H1 (cell line): ENCODE measurements around the gene NID1. TPM values are rescaled to one million over a fixed set of nuclear protein-coding genes. Genes with fewer than 3 reads are reported as not detected.

Source experiments
- CTCF ChIA-PET: fragments of 300-600 bp; sonication (Branson Sonifier 250); formaldehyde crosslinking; loops from one replicate; lab custom pipeline; 2021; ENCODE audit not compliant: partially characterized antibody; lab: Charles Lee
- POLR2A ChIA-PET: fragments of 300-600 bp; sonication (Branson Sonifier 250); formaldehyde crosslinking; loops from one replicate; lab custom pipeline; 2021; ENCODE audit warnings: inconsistent platforms; ENCODE audit not compliant: partially characterized antibody; lab: Charles Lee
- DNase-seq, 2 experiments: peaks; one replicate each; pipeline versions ENCODE4 v3.0.0 to v3.0.0-alpha.2; 2010 to 2022; ENCODE audit warnings: low spot score in 2 of 2, low read depth in 1 of 2, mixed read lengths in 1 of 2
- FAIRE-seq: peaks from 2 replicates; lab custom pipeline; 2011; peaks lifted over from hg19 to GRCh38; lab: Jason Lieb, UNC
- H2AFZ ChIP-seq: 2 replicates; pipeline ENCODE4 v1.8.1; 2012; ENCODE audit warnings: low read length, inconsistent platforms
- H2AK5ac ChIP-seq: 2 replicates; pipeline ENCODE4 v1.6.1; 2013; ENCODE audit warnings: low read depth, low read length
- H2BK120ac ChIP-seq: replicated peaks from 2 replicates; pipeline ENCODE3; 2013; ENCODE audit warnings: low read depth, low read length, inconsistent platforms
- H2BK12ac ChIP-seq: 2 replicates; pipeline ENCODE4 v1.6.1; 2013; ENCODE audit warnings: low read depth, low read length
- H2BK15ac ChIP-seq: 2 replicates; pipeline ENCODE4 v1.6.1; 2013; ENCODE audit warnings: low read length
- H2BK20ac ChIP-seq: 2 replicates; pipeline ENCODE4 v1.6.1; 2013; ENCODE audit warnings: low read length
- H2BK5ac ChIP-seq: 2 replicates; pipeline ENCODE4 v1.6.1; 2013; ENCODE audit warnings: low read depth, low read length
- H3K14ac ChIP-seq: 2 replicates; pipeline ENCODE4 v1.6.1; 2013; ENCODE audit warnings: inconsistent platforms; ENCODE audit not compliant: insufficient read length
- H3K18ac ChIP-seq: 2 replicates; pipeline ENCODE4 v1.6.1; 2013; ENCODE audit warnings: low read length; ENCODE audit errors: extremely low read depth
- H3K23ac ChIP-seq: 2 replicates; pipeline ENCODE4 v1.6.1; 2013; ENCODE audit warnings: inconsistent platforms; ENCODE audit not compliant: insufficient read length
- H3K23me2 ChIP-seq: 2 replicates; pipeline ENCODE4 v1.6.1; 2013; ENCODE audit warnings: low read depth, low read length
- H3K27ac ChIP-seq: 2 replicates; pipeline ENCODE4 v1.6.1; 2011; ENCODE audit warnings: low read depth, low read length, inconsistent platforms
- H3K27me3 ChIP-seq, 4 experiments: replicated peaks in 1 of 4; 1 replicate in 1 of 4; 2 replicates in 3 of 4; pipeline versions ENCODE4 v1.6.1 to v1.8.1; 2011 to 2013; ENCODE audit warnings: low read length in 3 of 4, mild to moderate bottlenecking in 3 of 4, inconsistent platforms in 2 of 4, mixed read lengths in 2 of 4, moderate library complexity in 1 of 4; ENCODE audit not compliant: control insufficient read depth in 3 of 4, insufficient read depth in 3 of 4; ENCODE audit errors: extremely low read depth in 1 of 4
- H3K36me3 ChIP-seq, 4 experiments: 2 replicates each; pipeline versions ENCODE4 v1.6.1 to v1.8.1; 2011 to 2013; ENCODE audit warnings: mild to moderate bottlenecking in 4 of 4, low read length in 3 of 4, moderate library complexity in 2 of 4, control low read depth in 1 of 4, inconsistent platforms in 1 of 4; ENCODE audit not compliant: insufficient read depth in 4 of 4, control insufficient read depth in 2 of 4
- H3K4ac ChIP-seq: replicated peaks from 2 replicates; pipeline ENCODE3; 2013; ENCODE audit warnings: low read length, low read depth, mixed read lengths, inconsistent platforms; ENCODE audit not compliant: insufficient read length
- H3K4me1 ChIP-seq, 4 experiments: replicated peaks in 1 of 4; 1 replicate in 1 of 4; 2 replicates in 3 of 4; pipeline versions ENCODE4 v1.6.1 to v1.8.1; 2011 to 2013; ENCODE audit warnings: low read length in 3 of 4, inconsistent platforms in 2 of 4, mixed read lengths in 1 of 4; ENCODE audit not compliant: insufficient read depth in 4 of 4, control insufficient read depth in 3 of 4
- H3K4me2 ChIP-seq, 2 experiments: 2 replicates each; pipeline versions ENCODE4 v1.6.1 to v1.8.1; 2011 to 2013; ENCODE audit warnings: low read depth in 2 of 2, low read length in 2 of 2, control low read depth in 1 of 2, inconsistent platforms in 1 of 2, mild to moderate bottlenecking in 1 of 2; ENCODE audit not compliant: insufficient read depth in 1 of 2
- H3K4me3 ChIP-seq, 4 experiments: fragments of 200-600, 300-600 bp in 1 of 4; sonication (generic), shearing (Covaris generic), sonication (Bioruptor Twin) in 1 of 4; 2 replicates each; pipeline versions ENCODE4 v1.5.1 to v1.8.1; 2011 to 2016; ENCODE audit warnings: low read length in 4 of 4, low read depth in 3 of 4, control low read depth in 2 of 4, inconsistent platforms in 2 of 4, mild to moderate bottlenecking in 2 of 4, mixed read lengths in 1 of 4, moderate library complexity in 1 of 4; ENCODE audit not compliant: insufficient read depth in 2 of 4; ENCODE audit errors: extremely low read depth in 1 of 4
- H3K56ac ChIP-seq: replicated peaks from 2 replicates; pipeline ENCODE3; 2013; ENCODE audit warnings: low read depth, mild to moderate bottlenecking, mixed read lengths, low read length, inconsistent platforms; ENCODE audit not compliant: insufficient read length
- H3K79me1 ChIP-seq: 2 replicates; pipeline ENCODE4 v1.6.1; 2013; ENCODE audit warnings: low read depth, low read length, control low read depth
- H3K79me2 ChIP-seq, 2 experiments: 2 replicates each; pipeline versions ENCODE4 v1.6.1 to v1.8.1; 2012 to 2013; ENCODE audit warnings: low read length in 2 of 2, mild to moderate bottlenecking in 2 of 2, inconsistent platforms in 1 of 2; ENCODE audit not compliant: insufficient read depth in 2 of 2, control insufficient read depth in 1 of 2
- H3K9ac ChIP-seq, 4 experiments: replicated peaks in 1 of 4; 1 replicate in 1 of 4; 2 replicates in 3 of 4; pipeline versions ENCODE4 v1.6.1 to v1.8.1; 2011 to 2013; ENCODE audit warnings: low read depth in 3 of 4, low read length in 3 of 4, control low read depth in 2 of 4, mild to moderate bottlenecking in 2 of 4, moderate library complexity in 2 of 4, inconsistent platforms in 1 of 4; ENCODE audit errors: extremely low read depth in 1 of 4
- H3K9me3 ChIP-seq, 2 experiments: 2 replicates each; pipeline versions ENCODE4 v1.6.1 to v1.8.1; 2012 to 2013; ENCODE audit warnings: mild to moderate bottlenecking in 2 of 2, moderate library complexity in 2 of 2, control low read depth in 1 of 2, inconsistent platforms in 1 of 2, low read depth in 1 of 2, low read length in 1 of 2, mixed read lengths in 1 of 2; ENCODE audit not compliant: insufficient read depth in 2 of 2
- H4K20me1 ChIP-seq, 2 experiments: replicated peaks in 1 of 2; 2 replicates each; pipeline versions ENCODE3 to v1.8.1; 2011 to 2013; ENCODE audit warnings: inconsistent platforms in 2 of 2, low read length in 2 of 2, mild to moderate bottlenecking in 1 of 2; ENCODE audit not compliant: insufficient read depth in 2 of 2, control insufficient read depth in 1 of 2
- H4K5ac ChIP-seq: 2 replicates; pipeline ENCODE4 v1.6.1; 2013; ENCODE audit warnings: low read length, low read depth, mixed read lengths, inconsistent platforms; ENCODE audit not compliant: insufficient read length
- H4K8ac ChIP-seq: 2 replicates; pipeline ENCODE4 v1.8.0; 2013; ENCODE audit warnings: mild to moderate bottlenecking, moderate library complexity, low read length, inconsistent platforms; ENCODE audit not compliant: insufficient read depth; ENCODE audit errors: extremely low read depth
- H4K91ac ChIP-seq: replicated peaks from 2 replicates; pipeline ENCODE3; 2013; ENCODE audit warnings: low read length, mixed read lengths, inconsistent platforms; ENCODE audit not compliant: insufficient read length
- BACH1 ChIP-seq: IDR thresholded peaks from 2 replicates; pipeline ENCODE4 v1.6.1; 2012; ENCODE audit warnings: low read length, improper control_type of control experiment
- E2F6 ChIP-seq: IDR thresholded peaks from 2 replicates; pipeline ENCODE4 v1.6.1; 2012; ENCODE audit warnings: inconsistent platforms
- EZH2 ChIP-seq: fragments of 200-600 bp; sonication (generic); IDR thresholded peaks from 2 replicates; pipeline ENCODE4 v1.7.1; 2012; ENCODE audit warnings: low read depth, mild to moderate bottlenecking, moderate library complexity, low read length, inconsistent platforms; ENCODE audit not compliant: severe bottlenecking
- GABPA ChIP-seq: IDR thresholded peaks from 2 replicates; pipeline ENCODE4 v1.6.1; 2011; ENCODE audit warnings: mild to moderate bottlenecking, low read length, moderate library complexity, borderline replicate concordance; ENCODE audit not compliant: insufficient read depth
- HDAC6 ChIP-seq: IDR thresholded peaks from one replicate; pipeline ENCODE4 v1.7.1; 2012; ENCODE audit warnings: low read depth, mild to moderate bottlenecking, inconsistent platforms, low read length, moderate library complexity
- KDM5A ChIP-seq: fragments of 200-600 bp; IDR thresholded peaks from 2 replicates; pipeline ENCODE4 v1.7.1; 2012; ENCODE audit warnings: mild to moderate bottlenecking, low read length, inconsistent platforms, mixed read lengths
- RNF2 ChIP-seq: fragments of 200-900, 300-1000 bp; sonication (generic); IDR thresholded peaks from 2 replicates; pipeline ENCODE4 v1.7.1; 2016; ENCODE audit warnings: borderline replicate concordance, low read depth, mild to moderate bottlenecking, antibody characterized with exemption, low read length; ENCODE audit not compliant: poor library complexity, severe bottlenecking; ENCODE audit errors: missing control alignments
- SAP30 ChIP-seq: fragments of 300-600 bp; sonication (generic); IDR thresholded peaks from 2 replicates; pipeline ENCODE4 v1.7.1; 2012; ENCODE audit warnings: low read length, moderate library complexity, mild to moderate bottlenecking, inconsistent platforms; ENCODE audit not compliant: insufficient read depth, insufficient replicate concordance
- SUZ12 ChIP-seq: fragments of 200-600 bp; sonication (generic); IDR thresholded peaks from 2 replicates; pipeline ENCODE4 v1.6.1; 2012; ENCODE audit warnings: mild to moderate bottlenecking, inconsistent platforms, low read length, moderate library complexity, mixed read lengths
- WGBS, 2 experiments: shearing (Covaris generic) in 1 of 2; methylation state at CpG; one replicate each; pipeline versions ENCODE4 v1.1.6 to v1.1.7; 2013 to 2015; ENCODE audit warnings: low lambda C conversion rate in 2 of 2, mixed read lengths in 2 of 2, inconsistent platforms in 1 of 2, low coverage in 1 of 2, missing lambda C conversion rate in 1 of 2; ENCODE audit not compliant: insufficient replicate concordance in 2 of 2, insufficient coverage in 1 of 2, insufficient read length in 1 of 2; ENCODE audit errors: extremely low coverage in 1 of 2, missing lambda C conversion rate in 1 of 2; 5-methylcytosine and 5-hydroxymethylcytosine counted together
- polyA plus RNA-seq, 7 experiments: library from polyadenylated mRNA; depleted of rRNA in 3 of 7; stranded (reverse) in 5 of 7; unstranded in 2 of 7; fragments of >200 nt in 5 of 7; fragments of 200-250 nt in 2 of 7; gene quantifications; 1 replicate in 5 of 7; 2 replicates in 1 of 7; 4 replicates in 1 of 7; pipeline versions ENCODE4 v1.2.1 to v1.2.3, GENCODE V29; 2011 to 2013; ENCODE audit warnings: missing spikeins in 2 of 7, mixed read lengths in 2 of 7
- total RNA-seq: library from RNA; stranded (reverse); fragmentation: NEBNext Ultra II Directional; extraction: Animal tissue kit (Norgen Biotek cat#: 25700); gene quantifications from 2 replicates; pipeline ENCODE4 v1.2.1, GENCODE V29; 2021

Gene NID1
- total and polyA plus RNA-seq, 2 of the 8 experiments (the other 6 are each of a cell fraction or from before 2014, with no cell fraction given), result 20.9 to 25.4 TPM

- Histone ChIP-seq H2BK20ac (no peak overlapping the region), H3K9ac (peak overlapping the region in 3 of 4 experiments; percentile 48 to 57 (median 53); a peak in 5 of 7 replicates), H2AK5ac (no peak overlapping the region), H3K9me3 (no peaks in the 10 kb centered on the region), H4K5ac (no peak overlapping the region), H3K23ac (no peak overlapping the region), H3K14ac (no peak overlapping the region), H3K27me3 (peaks cover 5 to 33% (median 24%) of the 10 kb centered on the region in 4 experiments; a peak in 6 of 7 replicates), H3K56ac (no peak overlapping the region), H3K79me2 (no peaks in the 10 kb centered on the region), H3K36me3 (no peaks in the 10 kb centered on the region), H3K23me2 (peaks cover 11% of the 10 kb centered on the region; the same call in 1 of the 2 replicates), H4K20me1 (no peaks in the 10 kb centered on the region), H3K27ac (no peak overlapping the region), H2BK12ac (no peak overlapping the region), H2AFZ (peak overlapping the region; percentile 0; the same call in 1 of the 2 replicates), H2BK5ac (no peak overlapping the region), H2BK120ac (no peak overlapping the region), H4K91ac (peak overlapping the region; percentile 57), H3K79me1 (no peaks in the 10 kb centered on the region), H3K4me1 (peaks cover 3 to 11% (median 4%) of the 10 kb centered on the region in 4 experiments; a peak in 5 of 7 replicates), H3K4ac (no peak overlapping the region), H4K8ac (peak overlapping the region; percentile 29; the same call in 1 of the 2 replicates), H3K4me3 (peak overlapping the region; percentile 53 to 76 (median 62)), H3K18ac (peak overlapping the region; percentile 71; the same call in 1 of the 2 replicates), H3K4me2 (peak overlapping the region; percentile 88 to 99), H2BK15ac (no peak overlapping the region)
- FAIRE-seq, result no peak
- ChIA-PET CTCF (interaction anchor here (1.0 kb wide), 1 partner anchor 11 kb away, joined by 3 read pairs; no protein-coding TSS in a partner anchor), POLR2A (interaction anchor here (0.6 to 2.2 kb wide), 5 partner anchors 9 to 331 kb away, joined by 3 to 9 read pairs (median 3); no protein-coding TSS in a partner anchor)
- 3% methylated on average over 47 of the region's 55 CpGs; no CpG with 5 or more reads in 1 of the 2 experiments for WGBS, 2 experiments
- DNase-seq, result peak in 1 of 2 experiments; percentile 61
- 0 out of 2 replicates have a peak, but pooled peaks have one; percentile 23 for TF ChIP-seq BACH1
- TF ChIP-seq SUZ12, result peak; percentile 60
- TF ChIP-seq KDM5A, result no peak
- TF ChIP-seq E2F6, result peak; percentile 62
- 0 out of 2 replicates have a peak, but pooled peaks have one; percentile 11 for TF ChIP-seq GABPA
- peak; percentile 52 for TF ChIP-seq RNF2
- TF ChIP-seq HDAC6, result no peak
- TF ChIP-seq SAP30, result peak; percentile 35
- TF ChIP-seq EZH2, result peak; percentile 63
These were observed 794 bp downstream of the NID1 start for GRCh38 chr1:236063919-236064673.
